Left renal cortex interstitium (tissue), 4 donors: ENCODE results near the gene ZNF41. TPM values are rescaled to one million over a fixed set of nuclear protein-coding genes. Genes with fewer than 3 reads are reported as not detected.
"Not testable (repeated sequence)": the region's sequence is repeated elsewhere in the genome, so short reads cannot be mapped to it uniquely, and the experiment has no call there.

Experiments used
- DNase-seq, 4 donors: peaks; one replicate each; pipeline ENCODE4 v3.0.0-alpha.2; 2013; ENCODE audit warnings: low read depth in 4 of 4, low spot score in 2 of 4, missing footprints in 1 of 4
- polyA plus RNA-seq, 4 donors: library from polyadenylated mRNA; unstranded; fragments of 120-200 nt; gene quantifications; one replicate each; pipeline ENCODE4 v1.2.1, GENCODE V29; 2013; ENCODE audit not compliant: insufficient read length in 4 of 4

The ZNF41 gene
- 10 to 100 TPM; 11.9 to 13.6 (median 13.0) TPM for polyA plus RNA-seq

DNA sequence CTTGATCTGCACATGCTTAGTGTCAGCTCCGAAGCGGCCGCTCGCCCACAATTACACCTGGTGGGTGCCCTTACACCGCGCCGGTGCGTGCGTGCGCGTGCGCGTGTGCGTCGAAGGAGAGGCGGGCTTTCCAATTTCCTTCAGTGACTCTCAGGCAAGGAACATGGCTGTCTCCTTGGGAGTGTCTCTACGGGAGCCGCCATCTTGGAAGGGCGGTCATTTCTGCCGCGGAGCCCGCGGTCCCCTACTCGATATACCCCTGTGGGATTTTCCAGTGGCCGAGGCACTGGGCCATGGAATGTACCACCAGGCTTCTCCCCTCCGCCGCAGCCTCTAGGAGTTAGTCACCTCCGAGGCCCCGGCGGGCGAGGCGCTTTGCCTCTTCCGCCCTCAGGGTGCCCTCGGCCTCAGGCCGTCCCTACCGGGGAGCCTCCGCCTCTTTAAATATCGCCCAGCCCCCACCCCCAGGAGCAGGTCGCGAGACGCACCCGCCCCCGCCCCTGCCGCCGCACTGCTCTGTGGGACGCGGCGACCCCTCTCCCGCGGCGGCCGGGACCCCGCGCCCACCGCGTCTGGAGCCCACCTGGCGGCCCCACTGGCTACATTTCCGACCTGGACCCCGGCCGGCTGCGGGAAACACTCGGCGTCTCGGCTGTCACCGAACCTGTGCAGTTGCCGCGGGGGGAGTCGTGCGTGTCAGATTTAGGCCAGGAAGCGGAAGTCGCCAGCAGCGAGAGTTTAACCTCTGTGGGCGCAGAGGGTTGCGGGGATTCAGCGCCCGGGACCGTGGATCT, at the start of gene ZNF41:
TSS of gene ZNF41 (minus strand) at position 711 of the 794 bp plus-strand sequence. CDS start 15,741 bp downstream, outside the sequence.
- DNase-seq: peak in 3 of 4 donors; percentile 27 to 56 (median 50)

GRCh38 chrX:47530049-47530448, 47.0 kb upstream of the ZNF41 start:
- DNase-seq: no peak

GRCh38 chrX:47529548-47529947, 46.5 kb upstream of the ZNF41 start:
- DNase-seq: no peak

GRCh38 chrX:47523713-47524166, 40.7 kb upstream of the ZNF41 start:
- no peak for DNase-seq

GRCh38 chrX:47523297-47523696, 40.3 kb upstream of the ZNF41 start:
- DNase-seq: no peak

DNA sequence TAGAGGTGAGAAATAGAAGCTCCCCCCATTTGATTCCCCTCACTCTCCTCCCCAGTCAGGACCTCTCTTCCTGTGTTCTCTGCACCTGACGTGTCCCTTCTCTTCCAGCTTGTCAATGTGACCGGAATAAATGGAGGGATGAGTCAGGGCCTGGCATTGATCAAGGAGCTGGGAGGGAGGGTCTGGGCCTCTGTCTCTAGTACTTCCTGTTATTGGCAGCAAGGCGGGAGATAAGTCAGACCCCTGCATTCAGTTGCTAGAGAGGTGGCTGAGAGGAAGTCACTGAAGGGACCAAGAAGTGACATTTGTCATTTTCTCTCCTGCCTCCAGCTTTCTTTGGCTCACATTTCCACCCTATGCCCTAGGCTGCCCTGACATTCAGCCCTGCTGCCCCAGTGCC, 35.1 kb upstream of the ZNF41 start:
- no peak for DNase-seq

GRCh38 chrX:47515941-47516665, 33.1 kb upstream of the ZNF41 start:
- DNase-seq: no peak

GRCh38 chrX:47514533-47515235, 31.7 kb upstream of the ZNF41 start:
- DNase-seq: no peak

DNA sequence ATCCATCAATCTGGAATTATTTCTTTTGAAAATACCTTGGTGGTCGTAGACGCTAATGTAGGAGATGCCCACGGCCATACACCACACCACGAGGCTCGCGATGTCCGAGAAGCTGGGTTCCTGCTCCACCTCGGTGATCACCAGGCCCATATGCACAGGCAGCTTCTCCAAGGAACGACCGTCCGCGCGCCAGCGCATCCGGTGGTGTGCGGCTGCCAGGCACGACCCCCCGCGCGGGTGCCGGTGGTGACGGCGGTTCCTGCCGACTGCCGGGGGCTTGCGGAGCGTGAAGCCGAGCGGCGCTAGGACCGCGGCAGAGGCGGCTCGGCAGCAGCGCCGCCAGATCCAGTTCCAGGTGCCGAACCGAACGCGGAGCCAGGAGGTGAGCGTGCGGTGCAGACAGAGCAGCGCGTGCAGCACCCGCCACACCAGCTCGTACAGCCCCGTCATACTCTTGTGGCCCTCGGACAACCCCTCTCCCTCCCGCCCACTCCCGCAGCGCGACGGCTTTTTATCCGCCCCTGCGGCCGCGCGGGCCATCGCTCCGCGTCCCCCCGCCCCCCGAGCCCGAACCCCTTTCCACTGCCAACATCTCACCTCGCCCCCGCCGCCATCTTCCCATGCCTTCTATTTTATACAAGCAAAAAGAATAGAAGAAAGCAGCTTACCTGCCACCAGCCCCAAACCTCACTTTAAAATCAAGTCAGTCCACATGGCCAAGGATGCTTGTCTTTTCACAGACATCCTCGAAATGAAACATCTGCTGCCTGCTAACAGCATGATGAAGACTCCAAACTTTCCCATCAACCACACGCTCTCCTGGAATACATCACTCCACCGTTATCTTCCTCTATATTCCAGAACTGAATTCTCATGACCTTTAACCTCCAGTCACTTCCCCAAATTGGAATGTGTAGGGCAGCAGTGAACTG, 30.3 kb upstream of the ZNF41 start:
- DNase-seq: not testable (repeated sequence)

GRCh38 chrX:47512383-47512782, 29.4 kb upstream of the ZNF41 start:
- not testable (repeated sequence) for DNase-seq

GRCh38 chrX:47507153-47507867, 24.3 kb upstream of the ZNF41 start:
- no peak for DNase-seq

- DNase-seq: no peak
Measured at GRCh38 chrX:47503151-47503550, 20.1 kb upstream of the ZNF41 start.

- no peak for DNase-seq
Measured at GRCh38 chrX:47502316-47503125, 19.5 kb upstream of the ZNF41 start.

DNA sequence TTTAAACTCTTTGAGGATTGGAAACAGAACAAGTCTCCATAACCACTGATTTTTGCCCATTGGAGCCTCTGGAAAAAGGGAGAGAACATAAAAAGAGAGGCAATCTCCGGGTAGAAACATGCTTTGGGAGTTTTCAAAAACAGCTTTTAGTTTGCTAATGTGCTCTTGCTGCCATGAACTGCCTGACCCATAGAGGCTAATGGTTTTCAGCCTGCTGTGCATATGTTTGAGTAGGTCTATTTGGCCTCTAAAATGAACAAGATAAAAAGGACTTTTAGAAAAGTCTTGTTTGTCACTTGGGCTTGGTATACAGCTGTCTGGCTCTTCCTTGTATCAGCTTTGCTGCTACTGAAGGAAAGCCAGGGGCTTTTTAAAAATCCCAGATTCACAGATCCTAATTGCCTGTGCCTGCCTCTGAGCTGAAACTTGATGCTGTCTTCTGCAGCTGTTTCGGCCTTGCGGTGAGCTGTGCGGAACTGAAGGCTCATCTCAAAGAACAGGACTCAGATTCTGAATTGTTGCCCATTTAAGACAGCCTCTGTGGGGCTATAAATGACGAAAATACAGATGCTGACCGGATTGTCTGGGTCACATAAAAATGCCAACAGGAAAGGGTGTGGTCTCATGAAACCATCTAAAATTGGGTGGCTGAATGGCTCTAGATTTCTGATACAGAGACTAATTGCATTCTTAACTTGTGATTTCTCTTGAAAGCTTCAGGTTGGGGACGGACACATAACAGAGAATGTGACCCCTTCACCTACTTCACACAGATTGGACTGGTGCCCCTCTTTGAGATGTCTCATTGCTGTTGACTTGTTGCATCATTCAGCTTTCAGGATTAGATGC, 18.4 kb upstream of the ZNF41 start:
- no peak for DNase-seq

- no peak for DNase-seq
Measured at GRCh38 chrX:47500554-47500953, 17.5 kb upstream of the ZNF41 start.

GRCh38 chrX:47499293-47499692, 16.3 kb upstream of the ZNF41 start:
- no peak for DNase-seq

DNA sequence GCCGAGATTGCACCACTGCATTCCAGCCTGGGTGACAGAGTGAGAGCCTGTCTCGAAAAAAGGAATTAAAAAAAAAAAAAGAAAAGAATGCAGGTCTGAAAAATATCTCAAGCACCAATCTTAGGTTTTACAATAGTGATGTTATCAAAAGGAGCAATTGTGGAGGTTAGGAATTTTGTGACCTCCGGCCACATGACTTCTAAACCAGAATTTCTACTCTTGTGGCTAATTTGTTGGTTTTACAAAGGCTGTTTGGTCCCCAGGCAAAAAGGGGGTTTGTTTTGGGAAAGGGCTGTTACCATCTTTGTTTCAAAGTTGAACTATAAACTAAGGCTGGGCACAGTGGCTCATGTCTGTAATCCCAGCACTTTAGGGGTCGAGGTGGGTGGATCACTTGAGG, 15.4 kb upstream of the ZNF41 start:
- no peak for DNase-seq
